H1 (cell line): ENCODE data around the gene PFKM. TPM values are rescaled to one million over a fixed set of nuclear protein-coding genes. Genes with fewer than 3 reads are reported as not detected.

Experiments used
- CTCF ChIA-PET: fragments of 300-600 bp; sonication (Branson Sonifier 250); formaldehyde crosslinking; loops from one replicate; lab custom pipeline; 2021; ENCODE audit not compliant: partially characterized antibody; lab: Charles Lee
- POLR2A ChIA-PET: fragments of 300-600 bp; sonication (Branson Sonifier 250); formaldehyde crosslinking; loops from one replicate; lab custom pipeline; 2021; ENCODE audit warnings: inconsistent platforms; ENCODE audit not compliant: partially characterized antibody; lab: Charles Lee
- DNase-seq, 2 experiments: peaks; one replicate each; pipeline versions ENCODE4 v3.0.0 to v3.0.0-alpha.2; 2010 to 2022; ENCODE audit warnings: low spot score in 2 of 2, low read depth in 1 of 2, mixed read lengths in 1 of 2
- FAIRE-seq: peaks from 2 replicates; lab custom pipeline; 2011; peaks lifted over from hg19 to GRCh38; lab: Jason Lieb, UNC
- H2AFZ ChIP-seq: 2 replicates; pipeline ENCODE4 v1.8.1; 2012; ENCODE audit warnings: low read length, inconsistent platforms
- H2AK5ac ChIP-seq: 2 replicates; pipeline ENCODE4 v1.6.1; 2013; ENCODE audit warnings: low read depth, low read length
- H2BK120ac ChIP-seq: replicated peaks from 2 replicates; pipeline ENCODE3; 2013; ENCODE audit warnings: low read depth, low read length, inconsistent platforms
- H2BK12ac ChIP-seq: 2 replicates; pipeline ENCODE4 v1.6.1; 2013; ENCODE audit warnings: low read depth, low read length
- H2BK15ac ChIP-seq: 2 replicates; pipeline ENCODE4 v1.6.1; 2013; ENCODE audit warnings: low read length
- H2BK20ac ChIP-seq: 2 replicates; pipeline ENCODE4 v1.6.1; 2013; ENCODE audit warnings: low read length
- H2BK5ac ChIP-seq: 2 replicates; pipeline ENCODE4 v1.6.1; 2013; ENCODE audit warnings: low read depth, low read length
- H3K14ac ChIP-seq: 2 replicates; pipeline ENCODE4 v1.6.1; 2013; ENCODE audit warnings: inconsistent platforms; ENCODE audit not compliant: insufficient read length
- H3K18ac ChIP-seq: 2 replicates; pipeline ENCODE4 v1.6.1; 2013; ENCODE audit warnings: low read length; ENCODE audit errors: extremely low read depth
- H3K23ac ChIP-seq: 2 replicates; pipeline ENCODE4 v1.6.1; 2013; ENCODE audit warnings: inconsistent platforms; ENCODE audit not compliant: insufficient read length
- H3K23me2 ChIP-seq: 2 replicates; pipeline ENCODE4 v1.6.1; 2013; ENCODE audit warnings: low read depth, low read length
- H3K27ac ChIP-seq: 2 replicates; pipeline ENCODE4 v1.6.1; 2011; ENCODE audit warnings: low read depth, low read length, inconsistent platforms
- H3K27me3 ChIP-seq, 4 experiments: replicated peaks in 1 of 4; 1 replicate in 1 of 4; 2 replicates in 3 of 4; pipeline versions ENCODE4 v1.6.1 to v1.8.1; 2011 to 2013; ENCODE audit warnings: low read length in 3 of 4, mild to moderate bottlenecking in 3 of 4, inconsistent platforms in 2 of 4, mixed read lengths in 2 of 4, moderate library complexity in 1 of 4; ENCODE audit not compliant: control insufficient read depth in 3 of 4, insufficient read depth in 3 of 4; ENCODE audit errors: extremely low read depth in 1 of 4
- H3K36me3 ChIP-seq, 4 experiments: 2 replicates each; pipeline versions ENCODE4 v1.6.1 to v1.8.1; 2011 to 2013; ENCODE audit warnings: mild to moderate bottlenecking in 4 of 4, low read length in 3 of 4, moderate library complexity in 2 of 4, control low read depth in 1 of 4, inconsistent platforms in 1 of 4; ENCODE audit not compliant: insufficient read depth in 4 of 4, control insufficient read depth in 2 of 4
- H3K4ac ChIP-seq: replicated peaks from 2 replicates; pipeline ENCODE3; 2013; ENCODE audit warnings: low read length, low read depth, mixed read lengths, inconsistent platforms; ENCODE audit not compliant: insufficient read length
- H3K4me1 ChIP-seq, 4 experiments: replicated peaks in 1 of 4; 1 replicate in 1 of 4; 2 replicates in 3 of 4; pipeline versions ENCODE4 v1.6.1 to v1.8.1; 2011 to 2013; ENCODE audit warnings: low read length in 3 of 4, inconsistent platforms in 2 of 4, mixed read lengths in 1 of 4; ENCODE audit not compliant: insufficient read depth in 4 of 4, control insufficient read depth in 3 of 4
- H3K4me2 ChIP-seq, 2 experiments: 2 replicates each; pipeline versions ENCODE4 v1.6.1 to v1.8.1; 2011 to 2013; ENCODE audit warnings: low read depth in 2 of 2, low read length in 2 of 2, control low read depth in 1 of 2, inconsistent platforms in 1 of 2, mild to moderate bottlenecking in 1 of 2; ENCODE audit not compliant: insufficient read depth in 1 of 2
- H3K4me3 ChIP-seq, 4 experiments: fragments of 200-600, 300-600 bp in 1 of 4; sonication (generic), shearing (Covaris generic), sonication (Bioruptor Twin) in 1 of 4; 2 replicates each; pipeline versions ENCODE4 v1.5.1 to v1.8.1; 2011 to 2016; ENCODE audit warnings: low read length in 4 of 4, low read depth in 3 of 4, control low read depth in 2 of 4, inconsistent platforms in 2 of 4, mild to moderate bottlenecking in 2 of 4, mixed read lengths in 1 of 4, moderate library complexity in 1 of 4; ENCODE audit not compliant: insufficient read depth in 2 of 4; ENCODE audit errors: extremely low read depth in 1 of 4
- H3K56ac ChIP-seq: replicated peaks from 2 replicates; pipeline ENCODE3; 2013; ENCODE audit warnings: low read depth, mild to moderate bottlenecking, mixed read lengths, low read length, inconsistent platforms; ENCODE audit not compliant: insufficient read length
- H3K79me1 ChIP-seq: 2 replicates; pipeline ENCODE4 v1.6.1; 2013; ENCODE audit warnings: low read depth, low read length, control low read depth
- H3K79me2 ChIP-seq, 2 experiments: 2 replicates each; pipeline versions ENCODE4 v1.6.1 to v1.8.1; 2012 to 2013; ENCODE audit warnings: low read length in 2 of 2, mild to moderate bottlenecking in 2 of 2, inconsistent platforms in 1 of 2; ENCODE audit not compliant: insufficient read depth in 2 of 2, control insufficient read depth in 1 of 2
- H3K9ac ChIP-seq, 4 experiments: replicated peaks in 1 of 4; 1 replicate in 1 of 4; 2 replicates in 3 of 4; pipeline versions ENCODE4 v1.6.1 to v1.8.1; 2011 to 2013; ENCODE audit warnings: low read depth in 3 of 4, low read length in 3 of 4, control low read depth in 2 of 4, mild to moderate bottlenecking in 2 of 4, moderate library complexity in 2 of 4, inconsistent platforms in 1 of 4; ENCODE audit errors: extremely low read depth in 1 of 4
- H3K9me3 ChIP-seq, 2 experiments: 2 replicates each; pipeline versions ENCODE4 v1.6.1 to v1.8.1; 2012 to 2013; ENCODE audit warnings: mild to moderate bottlenecking in 2 of 2, moderate library complexity in 2 of 2, control low read depth in 1 of 2, inconsistent platforms in 1 of 2, low read depth in 1 of 2, low read length in 1 of 2, mixed read lengths in 1 of 2; ENCODE audit not compliant: insufficient read depth in 2 of 2
- H4K20me1 ChIP-seq, 2 experiments: replicated peaks in 1 of 2; 2 replicates each; pipeline versions ENCODE3 to v1.8.1; 2011 to 2013; ENCODE audit warnings: inconsistent platforms in 2 of 2, low read length in 2 of 2, mild to moderate bottlenecking in 1 of 2; ENCODE audit not compliant: insufficient read depth in 2 of 2, control insufficient read depth in 1 of 2
- H4K5ac ChIP-seq: 2 replicates; pipeline ENCODE4 v1.6.1; 2013; ENCODE audit warnings: low read length, low read depth, mixed read lengths, inconsistent platforms; ENCODE audit not compliant: insufficient read length
- H4K8ac ChIP-seq: 2 replicates; pipeline ENCODE4 v1.8.0; 2013; ENCODE audit warnings: mild to moderate bottlenecking, moderate library complexity, low read length, inconsistent platforms; ENCODE audit not compliant: insufficient read depth; ENCODE audit errors: extremely low read depth
- H4K91ac ChIP-seq: replicated peaks from 2 replicates; pipeline ENCODE3; 2013; ENCODE audit warnings: low read length, mixed read lengths, inconsistent platforms; ENCODE audit not compliant: insufficient read length
- BACH1 ChIP-seq: IDR thresholded peaks from 2 replicates; pipeline ENCODE4 v1.6.1; 2012; ENCODE audit warnings: low read length, improper control_type of control experiment
- BCL11A ChIP-seq, 2 experiments: IDR thresholded peaks; one replicate each; pipeline ENCODE4 v1.6.1; 2011; ENCODE audit warnings: low read depth in 2 of 2, low read length in 2 of 2, mild to moderate bottlenecking in 2 of 2
- CBX8 ChIP-seq: fragments of 300-800, 300-1000 bp; sonication (generic); IDR thresholded peaks from 2 replicates; pipeline ENCODE4 v1.7.1; 2016; ENCODE audit warnings: low read depth, low read length, borderline replicate concordance
- CHD1 ChIP-seq: IDR thresholded peaks from 2 replicates; pipeline ENCODE4 v1.6.1; 2012; ENCODE audit warnings: low read depth, low read length, improper control_type of control experiment
- EZH2 ChIP-seq: fragments of 200-600 bp; sonication (generic); IDR thresholded peaks from 2 replicates; pipeline ENCODE4 v1.7.1; 2012; ENCODE audit warnings: low read depth, mild to moderate bottlenecking, moderate library complexity, low read length, inconsistent platforms; ENCODE audit not compliant: severe bottlenecking
- FOSL1 ChIP-seq: IDR thresholded peaks from 2 replicates; pipeline ENCODE4 v1.6.1; 2011; ENCODE audit warnings: mild to moderate bottlenecking, low read depth, low read length, moderate library complexity; ENCODE audit not compliant: insufficient read depth
- KDM4A ChIP-seq: IDR thresholded peaks from one replicate; pipeline ENCODE4 v1.7.1; 2012; ENCODE audit warnings: low read depth, mild to moderate bottlenecking, moderate library complexity, low read length, inconsistent platforms; ENCODE audit not compliant: severe bottlenecking
- SIN3A ChIP-seq, 2 experiments: IDR thresholded peaks in 1 of 2; conservative IDR thresholded peaks in 1 of 2; 2 replicates each; pipeline ENCODE4 v1.6.1; 2011 to 2012; ENCODE audit warnings: low read length in 2 of 2, improper control_type of control experiment in 1 of 2, low read depth in 1 of 2, mild to moderate bottlenecking in 1 of 2
- SP2 ChIP-seq: IDR thresholded peaks from 2 replicates; pipeline ENCODE4 v1.6.1; 2012; ENCODE audit warnings: mild to moderate bottlenecking, low read length, inconsistent platforms
- SUZ12 ChIP-seq: fragments of 200-600 bp; sonication (generic); IDR thresholded peaks from 2 replicates; pipeline ENCODE4 v1.6.1; 2012; ENCODE audit warnings: mild to moderate bottlenecking, inconsistent platforms, low read length, moderate library complexity, mixed read lengths
- ZNF274 ChIP-seq: IDR thresholded peaks from 2 replicates; pipeline ENCODE4 v1.7.0; 2012; ENCODE audit warnings: low read length, borderline replicate concordance; ENCODE audit errors: extremely low read depth
- WGBS, 2 experiments: shearing (Covaris generic) in 1 of 2; methylation state at CpG; one replicate each; pipeline versions ENCODE4 v1.1.6 to v1.1.7; 2013 to 2015; ENCODE audit warnings: low lambda C conversion rate in 2 of 2, mixed read lengths in 2 of 2, inconsistent platforms in 1 of 2, low coverage in 1 of 2, missing lambda C conversion rate in 1 of 2; ENCODE audit not compliant: insufficient replicate concordance in 2 of 2, insufficient coverage in 1 of 2, insufficient read length in 1 of 2; ENCODE audit errors: extremely low coverage in 1 of 2, missing lambda C conversion rate in 1 of 2; 5-methylcytosine and 5-hydroxymethylcytosine counted together
- polyA plus RNA-seq, 7 experiments: library from polyadenylated mRNA; depleted of rRNA in 3 of 7; stranded (reverse) in 5 of 7; unstranded in 2 of 7; fragments of >200 nt in 5 of 7; fragments of 200-250 nt in 2 of 7; gene quantifications; 1 replicate in 5 of 7; 2 replicates in 1 of 7; 4 replicates in 1 of 7; pipeline versions ENCODE4 v1.2.1 to v1.2.3, GENCODE V29; 2011 to 2013; ENCODE audit warnings: missing spikeins in 2 of 7, mixed read lengths in 2 of 7
- total RNA-seq: library from RNA; stranded (reverse); fragmentation: NEBNext Ultra II Directional; extraction: Animal tissue kit (Norgen Biotek cat#: 25700); gene quantifications from 2 replicates; pipeline ENCODE4 v1.2.1, GENCODE V29; 2021
- TF ChIP-seq, protein P1 (sequence below): IDR thresholded peaks from 2 replicates; pipeline ENCODE4 v1.6.1; 2011; ENCODE audit warnings: low read length, improper control_type of control experiment

PFKM gene
- total and polyA plus RNA-seq, 2 of the 8 experiments (the other 6 are each of a cell fraction or from before 2014, with no cell fraction given), result 62.6 to 106 TPM

DNA sequence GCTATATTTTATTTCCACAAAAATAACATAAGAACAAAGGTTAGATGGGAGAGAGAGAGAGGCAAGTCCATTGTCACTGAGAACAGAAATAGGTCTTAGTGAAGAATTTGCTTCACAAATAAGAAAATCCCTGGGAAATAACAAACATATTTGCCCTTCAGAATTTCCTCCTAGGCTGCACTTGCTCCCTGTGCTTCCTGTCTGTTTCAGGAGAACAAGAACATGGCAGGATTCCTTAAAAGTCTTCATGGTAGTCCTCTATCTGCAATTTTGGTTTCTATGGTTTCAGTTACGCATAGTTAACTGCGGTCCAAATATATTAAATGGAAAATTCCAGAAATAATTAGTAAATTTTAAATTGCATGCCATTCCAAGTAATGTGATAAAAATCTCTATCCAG, 47.4 kb upstream of the PFKM start:
- Histone ChIP-seq H3K9ac (no peak overlapping the region), H3K18ac (no peak overlapping the region), H3K79me2 (no peaks in the 10 kb centered on the region), H2BK12ac (no peak overlapping the region), H4K91ac (no peak overlapping the region), H2BK5ac (no peak overlapping the region), H4K5ac (no peak overlapping the region), H3K4me2 (no peak overlapping the region), H2BK20ac (no peak overlapping the region), H3K23me2 (no peaks in the 10 kb centered on the region), H3K27me3 (peaks cover 0 to 1% (median 0%) of the 10 kb centered on the region in 4 experiments; a peak in 1 of 7 replicates), H3K27ac (no peak overlapping the region), H4K8ac (no peak overlapping the region), H2BK120ac (no peak overlapping the region), H3K9me3 (no peaks in the 10 kb centered on the region), H3K56ac (no peak overlapping the region), H2BK15ac (no peak overlapping the region), H3K36me3 (peaks cover 0 to 28% (median 10%) of the 10 kb centered on the region in 4 experiments; a peak in 6 of 8 replicates), H3K23ac (no peak overlapping the region), H3K4me3 (no peak overlapping the region), H4K20me1 (peaks cover 0 to 1% of the 10 kb centered on the region in 2 experiments), H3K4ac (no peak overlapping the region), H3K79me1 (no peaks in the 10 kb centered on the region; the same call in 1 of the 2 replicates), H3K14ac (no peak overlapping the region), H2AK5ac (no peak overlapping the region), H3K4me1 (no peaks in the 10 kb centered on the region), H2AFZ (no peak overlapping the region)
- ChIA-PET CTCF (interaction anchor here (0.9 to 2.1 kb wide), 3 partner anchors 10 to 117 kb away, joined by 4 to 10 read pairs (median 5); no protein-coding TSS in a partner anchor), POLR2A (interaction anchor here (0.9 kb wide), 1 partner anchor 34 kb away, joined by 3 read pairs; no protein-coding TSS in a partner anchor)
- FAIRE-seq (no peak), DNase-seq (no peak)
- WGBS, 2 experiments, result 93% methylated on average over 2 of the region's 2 CpGs; no CpG with 5 or more reads in 1 of the 2 experiments
- TF ChIP-seq SIN3A (conservative IDR thresholded peaks at IDR 0.05 in 1 of 2, IDR thresholded peaks at IDR 0.05 in 1 of 2; ENCODE audit: low read depth in 1 of 2, low read length in 2 of 2) (no peak), KDM4A (no peak), SP2 (no peak), BACH1 (no peak), BCL11A (IDR thresholded peaks at IDR 0.05; ENCODE audit: low read depth in 2 of 2, low read length in 2 of 2) (no peak), ZNF274 (no peak), CBX8 (no peak), SUZ12 (no peak), CHD1 (no peak), EZH2 (no peak), FOSL1 (no peak)
- TF ChIP-seq, protein P1, sequence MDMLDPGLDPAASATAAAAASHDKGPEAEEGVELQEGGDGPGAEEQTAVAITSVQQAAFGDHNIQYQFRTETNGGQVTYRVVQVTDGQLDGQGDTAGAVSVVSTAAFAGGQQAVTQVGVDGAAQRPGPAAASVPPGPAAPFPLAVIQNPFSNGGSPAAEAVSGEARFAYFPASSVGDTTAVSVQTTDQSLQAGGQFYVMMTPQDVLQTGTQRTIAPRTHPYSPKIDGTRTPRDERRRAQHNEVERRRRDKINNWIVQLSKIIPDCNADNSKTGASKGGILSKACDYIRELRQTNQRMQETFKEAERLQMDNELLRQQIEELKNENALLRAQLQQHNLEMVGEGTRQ, result no peak
